Cardiac muscle cell (in vitro differentiated cells and primary cell): Measurements from ENCODE around the gene DNAJC30. TPM values are rescaled to one million over a fixed set of nuclear protein-coding genes. Genes with fewer than 3 reads are reported as not detected.

ENCODE experiments used
- DNase-seq, 2 donors: peaks; one replicate each; pipeline versions ENCODE4 v3.0.0 to v3.0.0-alpha.2; 2010 to 2017; ENCODE audit warnings: low read depth in 1 of 2, low spot score in 1 of 2
- H3K27ac ChIP-seq: fragments of 200-600 bp; sonication (generic); 2 replicates; pipeline ENCODE4 v1.5.1; 2016
- H3K27me3 ChIP-seq: fragments of 200-600 bp; sonication (generic); 2 replicates; pipeline ENCODE4 v1.6.0; 2016; ENCODE audit warnings: control low read depth
- H3K36me3 ChIP-seq: fragments of 200-600 bp; sonication (generic); 2 replicates; pipeline ENCODE4 v1.5.1; 2016; ENCODE audit warnings: control low read depth
- H3K4me1 ChIP-seq: fragments of 200-600 bp; sonication (generic); 2 replicates; pipeline ENCODE4 v1.8.1; 2017; ENCODE audit warnings: low read depth, mild to moderate bottlenecking, mixed run types
- H3K4me3 ChIP-seq: fragments of 200-600 bp; sonication (generic); 2 replicates; pipeline ENCODE4 v1.5.1; 2016; ENCODE audit warnings: mild to moderate bottlenecking
- H3K9me3 ChIP-seq: fragments of 200-600 bp; sonication (generic); 2 replicates; pipeline ENCODE4 v1.5.1; 2017; ENCODE audit warnings: low read depth, mild to moderate bottlenecking, control low read depth
- polyA plus RNA-seq: library from polyadenylated mRNA; unstranded; fragments of >200 nt; fragmentation: Nextera tagmentation; extraction: Ambion mirVana; gene quantifications from 2 replicates; pipeline ENCODE4 v1.2.1, GENCODE V29; 2016
- total RNA-seq: library from RNA; depleted of rRNA; stranded (reverse); fragments of >200 nt; gene quantifications from 2 replicates; pipeline ENCODE4 v1.2.3, GENCODE V29; 2016
- TF ChIP-seq, protein P1 (sequence below): IDR thresholded peaks from 2 replicates; pipeline ENCODE4 v1.5.1; 2012; ENCODE audit warnings: low read depth, mild to moderate bottlenecking, low read length

The DNAJC30 gene
- total and polyA plus RNA-seq, 2 experiments from 2014 or later = 10.1 to 23.4 TPM

GRCh38 chr7:73638911-73639310 lies 44.3 kb downstream of the DNAJC30 start:
- Histone ChIP-seq H3K4me3 (no peak overlapping the region), H3K4me1 (no peaks in the 10 kb centered on the region), H3K27ac (no peak overlapping the region), H3K27me3 (no peaks in the 10 kb centered on the region), H3K36me3 (no peaks in the 10 kb centered on the region), H3K9me3 (no peaks in the 10 kb centered on the region)
- no peak for DNase-seq
- TF ChIP-seq, protein P1, sequence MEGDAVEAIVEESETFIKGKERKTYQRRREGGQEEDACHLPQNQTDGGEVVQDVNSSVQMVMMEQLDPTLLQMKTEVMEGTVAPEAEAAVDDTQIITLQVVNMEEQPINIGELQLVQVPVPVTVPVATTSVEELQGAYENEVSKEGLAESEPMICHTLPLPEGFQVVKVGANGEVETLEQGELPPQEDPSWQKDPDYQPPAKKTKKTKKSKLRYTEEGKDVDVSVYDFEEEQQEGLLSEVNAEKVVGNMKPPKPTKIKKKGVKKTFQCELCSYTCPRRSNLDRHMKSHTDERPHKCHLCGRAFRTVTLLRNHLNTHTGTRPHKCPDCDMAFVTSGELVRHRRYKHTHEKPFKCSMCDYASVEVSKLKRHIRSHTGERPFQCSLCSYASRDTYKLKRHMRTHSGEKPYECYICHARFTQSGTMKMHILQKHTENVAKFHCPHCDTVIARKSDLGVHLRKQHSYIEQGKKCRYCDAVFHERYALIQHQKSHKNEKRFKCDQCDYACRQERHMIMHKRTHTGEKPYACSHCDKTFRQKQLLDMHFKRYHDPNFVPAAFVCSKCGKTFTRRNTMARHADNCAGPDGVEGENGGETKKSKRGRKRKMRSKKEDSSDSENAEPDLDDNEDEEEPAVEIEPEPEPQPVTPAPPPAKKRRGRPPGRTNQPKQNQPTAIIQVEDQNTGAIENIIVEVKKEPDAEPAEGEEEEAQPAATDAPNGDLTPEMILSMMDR = no peak

DNA sequence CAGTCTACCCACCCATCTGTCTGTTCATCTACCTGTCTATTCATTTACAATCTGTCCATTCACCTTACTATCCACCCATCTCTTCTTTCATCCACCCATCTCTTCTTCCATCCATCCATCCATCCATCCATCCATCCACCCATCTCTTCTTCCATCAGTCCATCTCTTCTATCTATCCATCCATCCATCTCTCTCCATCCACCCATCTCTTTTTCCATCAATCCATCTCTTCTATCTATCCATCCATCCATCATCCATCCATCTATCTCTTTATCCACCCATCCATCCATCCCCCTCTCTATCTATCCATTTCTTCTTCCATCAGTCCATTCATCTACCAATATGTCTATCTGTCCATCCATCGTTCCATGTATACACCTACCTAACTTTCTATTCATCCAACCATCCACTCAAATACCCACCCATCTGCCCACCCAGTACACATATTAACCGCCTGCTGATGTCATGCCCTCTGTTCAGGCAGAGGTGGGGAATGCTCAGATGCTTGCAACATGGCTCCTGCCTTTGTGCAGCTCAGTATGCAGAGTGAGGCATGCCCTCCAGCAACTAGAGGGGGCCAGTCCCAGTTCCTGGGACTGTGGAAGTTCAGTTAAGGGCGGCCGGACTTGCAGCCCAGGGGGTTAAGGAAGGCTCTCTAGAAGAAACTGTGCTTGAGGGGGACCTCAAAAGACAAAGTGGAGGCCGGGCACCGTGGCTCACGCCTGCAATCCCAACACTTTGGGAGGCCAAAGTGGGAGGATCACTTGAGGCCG lies 47.6 kb downstream of the DNAJC30 start:
- no peak overlapping the region for H3K4me3 ChIP-seq
- no peaks in the 10 kb centered on the region for H3K27me3 ChIP-seq
- H3K4me1 ChIP-seq = no peaks in the 10 kb centered on the region
- no peak overlapping the region for H3K27ac ChIP-seq
- no peaks in the 10 kb centered on the region for H3K36me3 ChIP-seq
- H3K9me3 ChIP-seq = no peaks in the 10 kb centered on the region
- DNase-seq = no peak
- TF ChIP-seq, protein P1 = no peak

- no peak for DNase-seq
- H3K27me3 ChIP-seq = no peaks in the 10 kb centered on the region
- no peaks in the 10 kb centered on the region for H3K36me3 ChIP-seq
- no peaks in the 10 kb centered on the region for H3K9me3 ChIP-seq
- TF ChIP-seq, protein P1 = no peak
- no peak overlapping the region for H3K4me3 ChIP-seq
- H3K27ac ChIP-seq = no peak overlapping the region
- no peaks in the 10 kb centered on the region for H3K4me1 ChIP-seq
Observed at GRCh38 chr7:73633844-73634243, 49.4 kb downstream of the DNAJC30 start.

GRCh38 chr7:73633323-73633722 lies 49.9 kb downstream of the DNAJC30 start:
- H3K4me3 ChIP-seq = no peak overlapping the region
- no peaks in the 10 kb centered on the region for H3K9me3 ChIP-seq
- H3K27me3 ChIP-seq = peaks cover 5% of the 10 kb centered on the region
- no peak overlapping the region for H3K27ac ChIP-seq
- TF ChIP-seq, protein P1 = no peak
- no peaks in the 10 kb centered on the region for H3K36me3 ChIP-seq
- no peaks in the 10 kb centered on the region for H3K4me1 ChIP-seq
- no peak for DNase-seq

DNA sequence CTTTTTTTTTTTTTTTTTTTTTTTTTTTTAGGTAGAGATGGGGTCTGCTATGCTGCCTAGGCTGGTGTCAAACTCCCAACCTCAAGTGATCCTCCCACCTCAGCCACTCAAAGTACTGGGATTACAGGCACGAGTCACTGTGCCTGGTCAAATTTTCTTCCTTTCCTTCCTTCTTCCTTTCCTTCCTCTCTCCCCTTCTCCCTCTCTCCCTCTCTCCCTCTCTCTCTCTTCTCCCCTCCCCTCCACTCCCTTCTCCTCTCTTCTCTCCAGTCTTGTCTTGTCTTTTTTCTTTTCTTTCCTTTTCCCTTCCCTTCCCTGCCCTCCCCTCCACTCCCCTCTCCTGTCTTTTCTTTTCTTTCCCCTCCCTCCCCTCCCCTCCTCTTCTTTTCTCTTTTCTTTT lies 51.7 kb downstream of the DNAJC30 start:
- H3K4me1 ChIP-seq = no peaks in the 10 kb centered on the region
- peaks cover 16% of the 10 kb centered on the region for H3K27me3 ChIP-seq
- TF ChIP-seq, protein P1 = no peak
- H3K9me3 ChIP-seq = no peaks in the 10 kb centered on the region
- no peaks in the 10 kb centered on the region for H3K36me3 ChIP-seq
- no peak overlapping the region for H3K4me3 ChIP-seq
- no peak for DNase-seq
- no peak overlapping the region for H3K27ac ChIP-seq

Other genes with a start within 250 kb of the DNAJC30 start
- 4.4 and 5.6 TPM in 2 replicates for gene FZD9, start 249.7 kb downstream of the DNAJC30 start, total RNA-seq
- 2.5 and 3.8 TPM in 2 replicates for gene FZD9, start 249.7 kb downstream of the DNAJC30 start, polyA plus RNA-seq
- gene BAZ1B, start 161.2 kb downstream of the DNAJC30 start, total RNA-seq = 35.1 and 42.5 TPM in 2 replicates
- 18.1 and 19.7 TPM in 2 replicates for gene BAZ1B, start 161.2 kb downstream of the DNAJC30 start, polyA plus RNA-seq
- gene BCL7B, start 125.8 kb downstream of the DNAJC30 start, total RNA-seq = 34.4 and 36.7 TPM in 2 replicates
- gene BCL7B, start 125.8 kb downstream of the DNAJC30 start, polyA plus RNA-seq = 37.8 and 45.7 TPM in 2 replicates
- 79.0 and 80.3 TPM in 2 replicates for gene TBL2, start 104.9 kb downstream of the DNAJC30 start, total RNA-seq
- 65.3 and 70.8 TPM in 2 replicates for gene TBL2, start 104.9 kb downstream of the DNAJC30 start, polyA plus RNA-seq
- 0.07 and 1.8 TPM in 2 replicates for gene MLXIPL, start 58.9 kb downstream of the DNAJC30 start, total RNA-seq
- gene MLXIPL, start 58.9 kb downstream of the DNAJC30 start, polyA plus RNA-seq = 1.2 and 1.7 TPM in 2 replicates
- gene VPS37D, start 15.6 kb downstream of the DNAJC30 start, total RNA-seq = 31.0 and 32.0 TPM in 2 replicates
- gene VPS37D, start 15.6 kb downstream of the DNAJC30 start, polyA plus RNA-seq = 14.6 and 19.8 TPM in 2 replicates
- 63.9 and 100.0 TPM in 2 replicates for gene BUD23, start 144 bp upstream of the DNAJC30 start, total RNA-seq
- gene BUD23, start 144 bp upstream of the DNAJC30 start, polyA plus RNA-seq = 141 and 170 TPM in 2 replicates
- 14.4 and 20.6 TPM in 2 replicates for gene STX1A, start 36.2 kb upstream of the DNAJC30 start, total RNA-seq
- gene STX1A, start 36.2 kb upstream of the DNAJC30 start, polyA plus RNA-seq = 9.8 and 11.8 TPM in 2 replicates
- 30.9 and 48.9 TPM in 2 replicates for gene ABHD11, start 55.3 kb upstream of the DNAJC30 start, total RNA-seq
- gene ABHD11, start 55.3 kb upstream of the DNAJC30 start, polyA plus RNA-seq = 42.2 and 59.6 TPM in 2 replicates
- 5.9 and 11.0 TPM in 2 replicates for gene CLDN3, start 86.8 kb upstream of the DNAJC30 start, total RNA-seq
- gene CLDN3, start 86.8 kb upstream of the DNAJC30 start, polyA plus RNA-seq = 5.6 and 11.2 TPM in 2 replicates
- 0.46 and 0.48 TPM in 2 replicates for gene CLDN4, start 147.5 kb upstream of the DNAJC30 start, total RNA-seq
- 0.99 and 1.9 TPM in 2 replicates for gene CLDN4, start 147.5 kb upstream of the DNAJC30 start, polyA plus RNA-seq
- gene METTL27, start 159.1 kb upstream of the DNAJC30 start, total RNA-seq = 5.1 and 5.2 TPM in 2 replicates
- gene METTL27, start 159.1 kb upstream of the DNAJC30 start, polyA plus RNA-seq = 4.6 and 11.2 TPM in 2 replicates
- not detected in 2 replicates for gene TMEM270, start 177.7 kb upstream of the DNAJC30 start, total RNA-seq
- gene TMEM270, start 177.7 kb upstream of the DNAJC30 start, polyA plus RNA-seq = not detected in 2 replicates